Bronchus fibroblast of lung (primary cell): Measurements from ENCODE around the gene NAPB. TPM values are rescaled to one million over a fixed set of nuclear protein-coding genes. Genes with fewer than 3 reads are reported as not detected.

Source experiments
- total RNA-seq: library from RNA; depleted of rRNA; stranded (reverse); fragments of >200 nt; gene quantifications from 2 replicates; pipeline ENCODE4 v1.2.3, GENCODE V29; 2015

Gene NAPB
- total RNA-seq: 1.2 and 2.2 TPM in 2 replicates

GRCh38 chr20:23420943-23421931 is at the start of gene NAPB:
TSS of gene NAPB (minus strand) at chr20:23421488. CDS start at chr20:23421402, 86 bp downstream.

GRCh38 chr20:23452776-23453175 is 31.5 kb upstream of the NAPB start, which contains the start of gene CST11:
TSS of gene CST11 (minus strand) at chr20:23452876. CDS start at chr20:23452811, 65 bp downstream.

GRCh38 chr20:23361476-23362391 is 59.6 kb downstream of the NAPB start, which contains the start of gene GZF1:
TSS of gene GZF1 (plus strand) at chr20:23362182. CDS start at chr20:23364384, 2,202 bp downstream.

GRCh38 chr20:23350196-23350903 is 70.9 kb downstream of the NAPB start, which contains the start of gene NXT1:
TSS of gene NXT1 (plus strand) at chr20:23350791. CDS start at chr20:23354042, 3,251 bp downstream.

Other genes with a start within 250 kb of the NAPB start
- gene NXT1, start 70.7 kb downstream of the NAPB start, total RNA-seq: 42.5 and 45.5 TPM in 2 replicates
- gene GZF1, start 59.3 kb downstream of the NAPB start, total RNA-seq: 10.7 and 15.6 TPM in 2 replicates
- gene CSTL1, start 18.2 kb upstream of the NAPB start, total RNA-seq: not detected in 2 replicates
- not detected in 2 replicates for gene CST11, start 31.4 kb upstream of the NAPB start, total RNA-seq
- not detected in 2 replicates for gene CST8, start 69.6 kb upstream of the NAPB start, total RNA-seq
- gene CST9L, start 147.0 kb upstream of the NAPB start, total RNA-seq: not detected in 2 replicates
- not detected in 2 replicates for gene CST9, start 184.4 kb upstream of the NAPB start, total RNA-seq
- gene CST3, start 216.5 kb upstream of the NAPB start, total RNA-seq: 430 and 459 TPM in 2 replicates